H9 (cell line): ENCODE results near the gene GTF2E1. TPM values are rescaled to one million over a fixed set of nuclear protein-coding genes. Genes with fewer than 3 reads are reported as not detected.

ENCODE experiments used
- DNase-seq: peaks from one replicate; pipeline ENCODE4 v3.0.0-alpha.2; 2017
- H2AFZ ChIP-seq: one replicate; pipeline ENCODE4 v1.6.1; 2013; ENCODE audit warnings: mild to moderate bottlenecking, low read length, control low read depth, moderate library complexity
- H2AK5ac ChIP-seq: 2 replicates; pipeline ENCODE4 v1.6.1; 2013; ENCODE audit warnings: low read length, control low read depth, mixed read lengths; ENCODE audit not compliant: insufficient read length
- H2BK120ac ChIP-seq: one replicate; pipeline ENCODE4 v1.6.1; 2013; ENCODE audit warnings: low read depth, mild to moderate bottlenecking, low read length, control low read depth, inconsistent platforms; ENCODE audit not compliant: poor library complexity, severe bottlenecking
- H2BK12ac ChIP-seq: 2 replicates; pipeline ENCODE4 v1.6.1; 2013; ENCODE audit warnings: low read length, control low read depth, mixed read lengths, low read depth; ENCODE audit not compliant: insufficient read length
- H2BK15ac ChIP-seq: 2 replicates; pipeline ENCODE4 v1.6.1; 2013; ENCODE audit warnings: low read depth, low read length, control low read depth
- H2BK20ac ChIP-seq: one replicate; pipeline ENCODE4 v1.6.1; 2013; ENCODE audit warnings: low read depth, mild to moderate bottlenecking, low read length, control low read depth, inconsistent platforms; ENCODE audit not compliant: poor library complexity, severe bottlenecking
- H2BK5ac ChIP-seq: 2 replicates; pipeline ENCODE4 v1.6.1; 2013; ENCODE audit warnings: low read length, control low read depth, mixed read lengths; ENCODE audit not compliant: insufficient read length
- H3K14ac ChIP-seq: 2 replicates; pipeline ENCODE4 v1.6.1; 2013; ENCODE audit warnings: low read length, control low read depth; ENCODE audit not compliant: insufficient read depth
- H3K18ac ChIP-seq: 2 replicates; pipeline ENCODE4 v1.6.1; 2013; ENCODE audit warnings: low read depth, mild to moderate bottlenecking, mixed read lengths, low read length, control low read depth; ENCODE audit not compliant: insufficient read length
- H3K23ac ChIP-seq: 2 replicates; pipeline ENCODE4 v1.6.1; 2013; ENCODE audit warnings: low read length, control low read depth, mixed read lengths, low read depth; ENCODE audit not compliant: insufficient read length
- H3K23me2 ChIP-seq: 2 replicates; pipeline ENCODE4 v1.6.1; 2013; ENCODE audit warnings: low read depth, mild to moderate bottlenecking, mixed read lengths, low read length, control low read depth; ENCODE audit not compliant: insufficient read length, poor library complexity, severe bottlenecking
- H3K27ac ChIP-seq: 2 replicates; pipeline ENCODE4 v1.5.1; 2013; ENCODE audit warnings: low read length, control low read depth, mixed read lengths, low read depth; ENCODE audit not compliant: insufficient read length
- H3K27me3 ChIP-seq: 2 replicates; pipeline ENCODE4 v1.6.1; 2013; ENCODE audit warnings: low read length, control low read depth, inconsistent platforms; ENCODE audit not compliant: insufficient read depth
- H3K4ac ChIP-seq: 2 replicates; pipeline ENCODE4 v1.6.1; 2013; ENCODE audit warnings: low read depth, mild to moderate bottlenecking, control low read depth, inconsistent platforms, low read length, moderate library complexity
- H3K4me1 ChIP-seq: 2 replicates; pipeline ENCODE4 v1.6.1; 2013; ENCODE audit warnings: low read length, control low read depth, inconsistent platforms; ENCODE audit not compliant: insufficient read depth
- H3K4me2 ChIP-seq: 2 replicates; pipeline ENCODE4 v1.6.1; 2013; ENCODE audit warnings: low read length, control low read depth, mixed read lengths; ENCODE audit not compliant: insufficient read length, insufficient read depth
- H3K56ac ChIP-seq: 2 replicates; pipeline ENCODE4 v1.6.1; 2013; ENCODE audit warnings: low read depth, mild to moderate bottlenecking, mixed read lengths, low read length, control low read depth; ENCODE audit not compliant: insufficient read length
- H3K79me1 ChIP-seq: 2 replicates; pipeline ENCODE4 v1.6.1; 2013; ENCODE audit warnings: low read depth, mild to moderate bottlenecking, moderate library complexity, low read length, control low read depth, inconsistent platforms; ENCODE audit not compliant: insufficient read depth, poor library complexity, severe bottlenecking
- H3K79me2 ChIP-seq: 2 replicates; pipeline ENCODE4 v1.6.1; 2013; ENCODE audit warnings: low read length, control low read depth, inconsistent platforms; ENCODE audit not compliant: insufficient read depth
- H3K9ac ChIP-seq: 2 replicates; pipeline ENCODE4 v1.6.1; 2013; ENCODE audit warnings: low read length, control low read depth, mixed read lengths; ENCODE audit not compliant: insufficient read length; ENCODE audit errors: extremely low read depth
- H3K9me3 ChIP-seq: one replicate; pipeline ENCODE4 v1.6.1; 2013; ENCODE audit warnings: low read depth, low read length, inconsistent platforms; ENCODE audit not compliant: control insufficient read depth
- H3T11ph ChIP-seq: one replicate; pipeline ENCODE4 v1.6.1; 2013; ENCODE audit warnings: mild to moderate bottlenecking, low read length, control low read depth, inconsistent platforms
- H4K20me1 ChIP-seq: one replicate; pipeline ENCODE4 v1.6.1; 2013; ENCODE audit not compliant: control insufficient read depth, insufficient read length, insufficient read depth
- H4K5ac ChIP-seq: 2 replicates; pipeline ENCODE4 v1.6.1; 2013; ENCODE audit warnings: low read depth, mild to moderate bottlenecking, mixed read lengths, low read length, control low read depth; ENCODE audit not compliant: insufficient read length
- H4K8ac ChIP-seq: replicated peaks from 2 replicates; pipeline ENCODE4 v1.6.1; 2013; ENCODE audit warnings: low read length, control low read depth, mixed read lengths, low read depth; ENCODE audit not compliant: insufficient read length
- H4K91ac ChIP-seq: 2 replicates; pipeline ENCODE4 v1.6.1; 2013; ENCODE audit warnings: low read depth, mild to moderate bottlenecking, moderate library complexity, mixed read lengths, low read length, control low read depth; ENCODE audit not compliant: insufficient read length
- H3K27ac Mint-ChIP-seq, 3 experiments: 2 replicates in 2 of 3; 3 replicates in 1 of 3; pipeline ENCODE4 v1.8.0; 2020 to 2021; ENCODE audit warnings: mixed read lengths in 3 of 3, mild to moderate bottlenecking in 1 of 3, moderate library complexity in 1 of 3
- H3K27me3 Mint-ChIP-seq: 2 replicates; pipeline ENCODE4 v1.8.0; 2021; ENCODE audit warnings: low read depth, mild to moderate bottlenecking, moderate library complexity, mixed read lengths
- H3K36me3 Mint-ChIP-seq, 3 experiments: 2 replicates in 2 of 3; 3 replicates in 1 of 3; pipeline ENCODE4 v1.8.0; 2020 to 2021; ENCODE audit warnings: low read depth in 3 of 3, mixed read lengths in 3 of 3; ENCODE audit not compliant: insufficient read depth in 1 of 3
- H3K4me1 Mint-ChIP-seq, 2 experiments: 2 replicates each; pipeline ENCODE4 v1.8.0; 2020; ENCODE audit warnings: mixed read lengths in 2 of 2
- H3K4me3 Mint-ChIP-seq, 2 experiments: 2 replicates in 1 of 2; 3 replicates in 1 of 2; pipeline ENCODE4 v1.8.0; 2020 to 2021; ENCODE audit warnings: mild to moderate bottlenecking in 2 of 2, mixed read lengths in 2 of 2, moderate library complexity in 1 of 2
- H3K9me3 Mint-ChIP-seq, 2 experiments: 2 replicates in 1 of 2; 3 replicates in 1 of 2; pipeline ENCODE4 v1.8.0; 2020; ENCODE audit warnings: mild to moderate bottlenecking in 2 of 2, mixed read lengths in 2 of 2, moderate library complexity in 1 of 2
- WGBS: extraction: QIAGEN DNeasy Blood & Tissue Kit; methylation state at CpG from one replicate; pipeline ENCODE4 v1.1.7; 2013; ENCODE audit warnings: missing lambda C conversion rate, low lambda C conversion rate, mixed read lengths; ENCODE audit not compliant: insufficient read length; ENCODE audit errors: extremely low coverage; 5-methylcytosine and 5-hydroxymethylcytosine counted together
- total RNA-seq: library from RNA; stranded (reverse); gene quantifications from 2 replicates; pipeline ENCODE4 v1.2.1, GENCODE V29; 2021
- TF ChIP-seq, protein P1 (sequence below): fragments of 200-600 bp; sonication (generic); conservative IDR thresholded peaks from 3 replicates; pipeline ENCODE4 v1.8.0; 2021; ENCODE audit warnings: antibody characterized with exemption, mild to moderate bottlenecking

GTF2E1 gene
- total RNA-seq, 1 experiment from 2014 or later, result 88.8 TPM

DNA sequence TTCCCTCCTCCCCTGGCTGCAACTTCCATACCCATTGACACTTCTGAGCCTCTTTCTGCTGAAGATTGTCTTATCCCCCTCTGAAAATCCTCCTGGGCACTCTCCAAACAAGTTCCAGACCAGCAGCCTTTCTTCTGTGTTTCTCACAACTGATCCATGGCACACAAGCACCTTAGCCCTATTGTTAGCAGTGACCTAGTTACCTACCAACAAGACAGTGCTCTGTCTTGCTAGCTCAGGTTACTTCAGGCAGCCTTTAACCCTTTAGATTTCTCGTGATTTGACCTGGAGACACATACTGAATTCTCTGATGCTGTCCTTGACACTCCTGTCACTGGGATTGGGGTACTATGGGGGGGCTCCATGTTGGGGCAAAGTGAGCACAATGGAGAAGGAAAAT lies 82.1 kb downstream of the GTF2E1 start:
- DNase-seq, result no peak
- no peak overlapping the region for H3K18ac ChIP-seq
- no peak overlapping the region for H3K9ac ChIP-seq
- Mint-ChIP-seq H3K36me3 (no peaks in the 10 kb centered on the region), H3K27ac (peak overlapping the region in 2 of 3 experiments; percentile 28 to 55; a peak in 4 of 7 replicates), H3K4me3 (no peak overlapping the region), H3K4me1 (peaks cover 8 to 10% of the 10 kb centered on the region in 2 experiments), H3K9me3 (no peaks in the 10 kb centered on the region), H3K27me3 (no peaks in the 10 kb centered on the region)
- WGBS, result no CpG with 5 or more reads among the region's 1 CpG
- no peak overlapping the region for H3K27ac ChIP-seq
- no peaks in the 10 kb centered on the region for H3K9me3 ChIP-seq
- no peak overlapping the region for H2BK12ac ChIP-seq
- H3K23ac ChIP-seq, result no peak overlapping the region
- H4K91ac ChIP-seq, result no peak overlapping the region
- H2BK20ac ChIP-seq, result no peak overlapping the region
- H3K4me2 ChIP-seq, result no peak overlapping the region
- H2BK120ac ChIP-seq, result no peak overlapping the region
- no peaks in the 10 kb centered on the region for H3K23me2 ChIP-seq
- H3T11ph ChIP-seq, result no peak overlapping the region
- H4K8ac ChIP-seq, result no peak overlapping the region
- no peaks in the 10 kb centered on the region for H3K79me1 ChIP-seq
- no peaks in the 10 kb centered on the region for H3K27me3 ChIP-seq
- H2BK15ac ChIP-seq, result no peak overlapping the region
- no peaks in the 10 kb centered on the region for H3K79me2 ChIP-seq
- no peak overlapping the region for H3K56ac ChIP-seq
- no peak overlapping the region for H4K5ac ChIP-seq
- no peak overlapping the region for H2AFZ ChIP-seq
- H2BK5ac ChIP-seq, result no peak overlapping the region
- no peaks in the 10 kb centered on the region for H4K20me1 ChIP-seq
- peak overlapping the region; percentile 59; the same call in 1 of the 2 replicates for H3K14ac ChIP-seq
- no peak overlapping the region for H3K4ac ChIP-seq
- H3K4me1 ChIP-seq, result no peaks in the 10 kb centered on the region
- H2AK5ac ChIP-seq, result no peak overlapping the region
- TF ChIP-seq, protein P1, sequence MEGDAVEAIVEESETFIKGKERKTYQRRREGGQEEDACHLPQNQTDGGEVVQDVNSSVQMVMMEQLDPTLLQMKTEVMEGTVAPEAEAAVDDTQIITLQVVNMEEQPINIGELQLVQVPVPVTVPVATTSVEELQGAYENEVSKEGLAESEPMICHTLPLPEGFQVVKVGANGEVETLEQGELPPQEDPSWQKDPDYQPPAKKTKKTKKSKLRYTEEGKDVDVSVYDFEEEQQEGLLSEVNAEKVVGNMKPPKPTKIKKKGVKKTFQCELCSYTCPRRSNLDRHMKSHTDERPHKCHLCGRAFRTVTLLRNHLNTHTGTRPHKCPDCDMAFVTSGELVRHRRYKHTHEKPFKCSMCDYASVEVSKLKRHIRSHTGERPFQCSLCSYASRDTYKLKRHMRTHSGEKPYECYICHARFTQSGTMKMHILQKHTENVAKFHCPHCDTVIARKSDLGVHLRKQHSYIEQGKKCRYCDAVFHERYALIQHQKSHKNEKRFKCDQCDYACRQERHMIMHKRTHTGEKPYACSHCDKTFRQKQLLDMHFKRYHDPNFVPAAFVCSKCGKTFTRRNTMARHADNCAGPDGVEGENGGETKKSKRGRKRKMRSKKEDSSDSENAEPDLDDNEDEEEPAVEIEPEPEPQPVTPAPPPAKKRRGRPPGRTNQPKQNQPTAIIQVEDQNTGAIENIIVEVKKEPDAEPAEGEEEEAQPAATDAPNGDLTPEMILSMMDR, result no peak
